PFSK-1 (cell line): Measurements from ENCODE around the gene NRROS.

ENCODE experiments used
- FOXP2 ChIP-seq: optimal IDR thresholded peaks from 2 replicates; pipeline ENCODE3; 2011; ENCODE audit warnings: borderline replicate concordance, control low read depth, inconsistent platforms; ENCODE audit not compliant: insufficient read depth; ENCODE audit errors: extremely low read length, extremely low read depth
- POLR2AphosphoS5 ChIP-seq: IDR thresholded peaks from 2 replicates; pipeline ENCODE4 v1.6.1; 2012; ENCODE audit warnings: low read depth, mild to moderate bottlenecking, control low read depth, low read length, moderate library complexity
- TAF1 ChIP-seq: IDR thresholded peaks from 2 replicates; pipeline ENCODE4 v1.6.1; 2012; ENCODE audit warnings: low read length, control low read depth, borderline replicate concordance; ENCODE audit not compliant: insufficient read depth

DNA sequence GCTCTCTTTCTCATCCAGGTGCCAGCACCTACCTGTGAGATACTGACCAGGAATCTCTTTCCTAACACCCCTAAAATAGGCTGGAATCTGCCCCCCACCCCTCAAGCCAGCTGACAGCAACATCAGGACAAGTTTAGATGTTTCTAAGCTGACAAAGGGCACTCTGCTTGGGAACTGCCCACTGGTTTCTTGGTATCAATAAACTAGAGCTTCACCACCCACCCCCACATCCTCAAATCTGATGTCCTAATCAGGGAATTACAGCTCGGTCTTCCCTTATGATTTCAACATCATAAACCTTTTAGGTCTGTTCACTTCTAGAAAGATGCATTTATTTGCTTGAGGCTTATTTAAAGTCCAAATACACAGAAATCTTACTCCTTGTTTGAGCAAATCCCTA is 37.9 kb downstream of the NRROS start:
- no peak for TF ChIP-seq TAF1
- TF ChIP-seq POLR2AphosphoS5: no peak
- no peak for TF ChIP-seq FOXP2
